SHP77 (cell line): ENCODE measurements around the gene KPRP.

ENCODE experiments used
- DNase-seq, 2 experiments: peaks; one replicate each; lab custom pipeline; 2025; lab: John Stamatoyannopoulos, UW

KPRP gene

GRCh38 chr1:152757747-152758146, at the start of gene KPRP:
Gene KPRP, plus strand, starts transcription at chr1:152758025. Its CDS starts 1,564 bp downstream, at chr1:152759589.
- no peak for DNase-seq

GRCh38 chr1:152718238-152718637, 39.6 kb upstream of the KPRP start:
- DNase-seq, result no peak

- no peak for DNase-seq
These were observed 32.6 kb upstream of the KPRP start for GRCh38 chr1:152725261-152725660.

GRCh38 chr1:152728986-152729385, 28.8 kb upstream of the KPRP start:
- DNase-seq, result no peak

- DNase-seq, result peak in 1 of 2 experiments; percentile 29
These were observed 22.2 kb upstream of the KPRP start for GRCh38 chr1:152735648-152736047.

GRCh38 chr1:152737997-152738396, 19.8 kb upstream of the KPRP start:
- DNase-seq, result no peak

- no peak for DNase-seq
These were observed 18.0 kb upstream of the KPRP start for GRCh38 chr1:152739841-152740240.

- no peak for DNase-seq
These were observed 16.2 kb upstream of the KPRP start for GRCh38 chr1:152741656-152742055.

GRCh38 chr1:152743371-152744145, 14.3 kb upstream of the KPRP start:
- no peak for DNase-seq

- peak; percentile 32 to 40 for DNase-seq
These were observed 12.5 kb upstream of the KPRP start for GRCh38 chr1:152745289-152745704.

GRCh38 chr1:152745765-152746444, 11.9 kb upstream of the KPRP start:
- DNase-seq, result no peak

GRCh38 chr1:152747831-152748230, 10.0 kb upstream of the KPRP start:
- DNase-seq, result no peak

GRCh38 chr1:152752225-152752624, 5.6 kb upstream of the KPRP start:
- DNase-seq, result no peak

- DNase-seq, result no peak
These were observed 4.2 kb upstream of the KPRP start for GRCh38 chr1:152753586-152753985.

- no peak for DNase-seq
These were observed 953 bp upstream of the KPRP start for GRCh38 chr1:152756872-152757271.

GRCh38 chr1:152758636-152759035, 811 bp downstream of the KPRP start:
- DNase-seq, result no peak

GRCh38 chr1:152759453-152760173, 1.8 kb downstream of the KPRP start:
- DNase-seq, result no peak

- no peak for DNase-seq
These were observed 2.8 kb downstream of the KPRP start for GRCh38 chr1:152760551-152761190.

- DNase-seq, result no peak
These were observed 3.9 kb downstream of the KPRP start for GRCh38 chr1:152761609-152762213.

- DNase-seq, result no peak
These were observed 11.2 kb downstream of the KPRP start for GRCh38 chr1:152768847-152769533.

- DNase-seq, result no peak
These were observed 12.6 kb downstream of the KPRP start for GRCh38 chr1:152770411-152770810.
